Activated CD4-positive, alpha-beta T cell treated with anti-CD3 and anti-CD28 coated beads, Interleukin-2, amount 50 U/mL, for 48 hours (primary cell): ENCODE data around the gene TRAT1.
A peak's percentile ranks its signal among the peaks of the same experiment; 100 is the strongest.

Experiments used
- DNase-seq, 2 experiments: peaks; one replicate each; pipeline ENCODE4 v3.0.0-alpha.2; 2020

TRAT1 gene

GRCh38 chr3:108862865-108863798 is 40.5 kb downstream of the TRAT1 start:
- peak; percentile 36 to 43 for DNase-seq

- DNase-seq: no peak
Observed at GRCh38 chr3:108863799-108864135, 41.2 kb downstream of the TRAT1 start.

DNA sequence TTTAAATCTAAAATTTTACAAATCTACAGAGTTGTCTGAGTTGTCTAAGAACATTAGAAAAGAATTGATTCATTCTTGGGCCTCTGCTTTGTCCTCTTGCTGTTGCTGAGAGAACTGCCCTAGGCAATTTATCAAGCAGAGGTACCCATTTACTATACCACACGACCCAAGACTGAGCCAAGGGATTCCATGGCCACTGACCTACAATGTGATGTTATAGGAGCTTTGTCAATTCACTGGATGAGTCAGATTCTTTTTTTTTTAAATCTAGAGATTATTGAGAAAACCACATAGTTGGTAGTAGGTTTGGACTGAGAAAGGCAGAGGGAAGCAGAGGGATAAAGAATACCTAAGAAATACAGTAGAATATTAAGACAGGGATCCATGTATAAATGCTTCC is 55.3 kb downstream of the TRAT1 start:
- DNase-seq: no peak

GRCh38 chr3:108879915-108880314 is 57.3 kb downstream of the TRAT1 start:
- DNase-seq: no peak

DNA sequence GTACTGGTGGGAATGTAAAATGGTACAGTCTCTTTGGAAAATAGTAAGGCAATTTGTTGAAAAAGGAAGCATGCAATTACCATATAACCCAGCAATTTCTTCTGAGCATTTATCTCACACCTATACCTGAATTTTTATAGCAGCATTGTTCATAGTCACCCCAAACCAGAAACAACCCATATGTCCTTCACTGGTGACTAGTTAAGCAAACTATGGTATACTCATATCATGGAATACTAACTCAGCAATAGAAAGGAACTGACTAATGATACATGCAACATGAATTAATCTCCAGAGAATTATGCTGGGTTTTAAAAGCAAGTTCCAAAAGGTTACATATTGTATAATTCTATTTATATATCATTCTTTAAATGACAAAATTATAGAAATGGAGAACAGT is 60.2 kb downstream of the TRAT1 start:
- DNase-seq: no peak

GRCh38 chr3:108883373-108883772 is 60.8 kb downstream of the TRAT1 start:
- no peak for DNase-seq

GRCh38 chr3:108887121-108887520 is 64.5 kb downstream of the TRAT1 start:
- no peak for DNase-seq

GRCh38 chr3:108887777-108888176 is 65.2 kb downstream of the TRAT1 start:
- no peak for DNase-seq

GRCh38 chr3:108891833-108892232 is 69.2 kb downstream of the TRAT1 start:
- no peak for DNase-seq

DNA sequence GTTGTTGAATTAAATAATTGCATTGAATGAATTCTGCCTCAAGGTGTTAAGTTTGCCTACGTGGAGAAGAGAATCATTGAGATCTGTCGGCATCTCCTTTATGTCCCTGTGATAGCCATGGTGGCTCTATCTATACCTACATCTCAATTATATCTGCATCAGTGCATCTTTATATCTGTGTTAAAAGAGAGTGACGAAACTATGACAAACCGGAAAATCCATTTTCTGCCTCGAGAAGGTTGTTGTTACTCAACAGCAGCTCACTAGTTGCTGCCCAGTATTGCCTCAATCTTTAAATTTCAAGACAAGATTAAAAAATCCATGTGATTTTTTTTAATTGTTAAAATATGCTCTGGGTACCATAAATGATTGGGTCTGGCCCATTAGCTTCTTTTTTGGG is 72.4 kb downstream of the TRAT1 start:
- DNase-seq: no peak

DNA sequence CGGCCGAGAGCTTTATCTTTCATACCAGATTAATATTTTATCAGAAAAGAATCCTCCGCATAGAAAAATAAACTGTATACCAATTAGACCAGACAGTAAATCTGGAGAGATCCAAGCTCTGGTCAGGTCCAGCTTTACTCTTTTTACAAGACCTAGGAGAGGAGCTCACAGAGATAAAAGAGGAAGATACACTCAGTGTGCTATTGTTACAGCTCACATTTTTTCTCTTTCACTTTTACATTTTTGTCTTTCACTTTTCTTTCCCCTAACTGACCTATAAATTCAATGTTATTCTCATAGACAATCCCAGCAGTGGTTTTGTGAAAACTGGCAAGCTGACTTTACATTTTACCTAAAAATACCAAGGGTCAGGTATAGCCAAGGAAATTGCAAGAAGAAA is 75.3 kb downstream of the TRAT1 start:
- DNase-seq: no peak

- DNase-seq: no peak
Observed at GRCh38 chr3:108899530-108899929, 76.9 kb downstream of the TRAT1 start.
